BLaER1 (cell line): ENCODE results near the gene DIPK2A.

Source experiments
- H3K27ac ChIP-seq: shearing (Covaris generic); formaldehyde crosslinking; 2 replicates; pipeline ENCODE4 v1.8.1; 2022
- H3K27me3 ChIP-seq: shearing (Covaris generic); formaldehyde crosslinking; 2 replicates; pipeline ENCODE4 v1.8.1; 2022
- H3K36me3 ChIP-seq: shearing (Covaris generic); formaldehyde crosslinking; 2 replicates; pipeline ENCODE4 v1.8.1; 2022
- H3K4me1 ChIP-seq: shearing (Covaris generic); formaldehyde crosslinking; 2 replicates; pipeline ENCODE4 v1.8.1; 2022
- H3K4me2 ChIP-seq: shearing (Covaris generic); formaldehyde crosslinking; 2 replicates; pipeline ENCODE4 v1.8.1; 2022
- H3K4me3 ChIP-seq: shearing (Covaris generic); formaldehyde crosslinking; 2 replicates; pipeline ENCODE4 v1.8.1; 2022
- H3K9ac ChIP-seq: shearing (Covaris generic); formaldehyde crosslinking; 2 replicates; pipeline ENCODE4 v1.8.1; 2022
- H3K9me3 ChIP-seq: shearing (Covaris generic); formaldehyde crosslinking; 2 replicates; pipeline ENCODE4 v1.8.1; 2022
- H4K20me1 ChIP-seq: shearing (Covaris generic); formaldehyde crosslinking; 2 replicates; pipeline ENCODE4 v1.8.1; 2022
- Cebpa-rat ChIP-seq: shearing (Covaris generic); IDR thresholded peaks from 2 replicates; pipeline ENCODE4 v1.8.1; 2022

The DIPK2A gene

GRCh38 chr3:143974271-143975238, 2.9 kb downstream of the DIPK2A start:
- Histone ChIP-seq H3K36me3 (no peaks in the 10 kb centered on the region), H4K20me1 (peaks cover 65% of the 10 kb centered on the region), H3K9ac (peak overlapping the region; percentile 91), H3K9me3 (no peaks in the 10 kb centered on the region), H3K27ac (peak overlapping the region; percentile 92), H3K27me3 (no peaks in the 10 kb centered on the region), H3K4me3 (peak overlapping the region; percentile 95), H3K4me1 (peaks cover 50% of the 10 kb centered on the region), H3K4me2 (peak overlapping the region; percentile 85)
- TF ChIP-seq Cebpa-rat = no peak

DNA sequence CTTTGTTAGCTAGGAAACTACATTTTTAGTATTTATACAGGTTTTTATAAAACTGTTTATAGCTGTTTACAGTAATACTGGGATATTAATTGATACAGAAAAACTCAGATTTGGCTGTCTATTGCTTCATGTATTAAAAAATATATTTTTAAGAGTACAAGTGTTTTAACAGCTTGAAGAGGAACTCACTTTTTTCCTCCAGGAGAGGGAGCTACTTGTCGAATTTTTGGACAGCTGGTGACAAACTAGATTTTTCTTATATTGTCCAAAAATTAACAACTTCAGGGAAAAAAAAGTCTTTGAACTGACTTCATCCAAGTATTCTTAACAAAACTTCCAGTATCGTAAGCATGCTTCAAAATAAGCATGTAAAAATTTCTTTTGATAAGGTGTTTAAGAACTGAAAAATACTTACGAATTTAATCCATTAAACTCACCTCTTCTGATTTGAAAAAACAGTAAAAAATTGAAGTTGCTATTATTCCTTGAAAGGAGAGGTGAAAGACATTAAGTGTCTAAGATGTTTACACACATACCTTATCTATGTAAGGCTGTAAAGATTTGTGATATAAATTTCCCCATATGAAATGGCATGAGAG, 4.0 kb downstream of the DIPK2A start:
- H4K20me1 ChIP-seq = peaks cover 75% of the 10 kb centered on the region
- H3K9me3 ChIP-seq = no peaks in the 10 kb centered on the region
- H3K36me3 ChIP-seq = no peaks in the 10 kb centered on the region
- peak overlapping the region; percentile 85 for H3K4me2 ChIP-seq
- no peaks in the 10 kb centered on the region for H3K27me3 ChIP-seq
- H3K4me3 ChIP-seq = peak overlapping the region; percentile 95; the same call in 1 of the 2 replicates
- peak overlapping the region; percentile 91; the same call in 1 of the 2 replicates for H3K9ac ChIP-seq
- H3K27ac ChIP-seq = 0 out of 2 replicates have a peak overlapping the region, but pooled peaks have one; percentile 92
- peaks cover 41% of the 10 kb centered on the region for H3K4me1 ChIP-seq
- no peak for TF ChIP-seq Cebpa-rat

GRCh38 chr3:143977341-143978262, 6.0 kb downstream of the DIPK2A start:
- H4K20me1 ChIP-seq = peaks cover 83% of the 10 kb centered on the region
- peak overlapping the region; percentile 71 for H3K4me2 ChIP-seq
- H3K9ac ChIP-seq = no peak overlapping the region
- H3K27ac ChIP-seq = peak overlapping the region; percentile 35; the same call in 1 of the 2 replicates
- H3K4me1 ChIP-seq = peaks cover 41% of the 10 kb centered on the region
- peaks cover 13% of the 10 kb centered on the region; the same call in 1 of the 2 replicates for H3K36me3 ChIP-seq
- H3K27me3 ChIP-seq = no peaks in the 10 kb centered on the region
- TF ChIP-seq Cebpa-rat = no peak
- H3K4me3 ChIP-seq = no peak overlapping the region
- peaks cover 6% of the 10 kb centered on the region for H3K9me3 ChIP-seq

GRCh38 chr3:143978263-143978631, 6.6 kb downstream of the DIPK2A start:
- no peaks in the 10 kb centered on the region for H3K27me3 ChIP-seq
- no peak for TF ChIP-seq Cebpa-rat
- H4K20me1 ChIP-seq = peaks cover 77% of the 10 kb centered on the region
- no peak overlapping the region for H3K27ac ChIP-seq
- H3K9me3 ChIP-seq = peaks cover 13% of the 10 kb centered on the region
- H3K36me3 ChIP-seq = peaks cover 18% of the 10 kb centered on the region; the same call in 1 of the 2 replicates
- H3K9ac ChIP-seq = no peak overlapping the region
- H3K4me3 ChIP-seq = no peak overlapping the region
- peaks cover 41% of the 10 kb centered on the region for H3K4me1 ChIP-seq
- peak overlapping the region; percentile 71 for H3K4me2 ChIP-seq

DNA sequence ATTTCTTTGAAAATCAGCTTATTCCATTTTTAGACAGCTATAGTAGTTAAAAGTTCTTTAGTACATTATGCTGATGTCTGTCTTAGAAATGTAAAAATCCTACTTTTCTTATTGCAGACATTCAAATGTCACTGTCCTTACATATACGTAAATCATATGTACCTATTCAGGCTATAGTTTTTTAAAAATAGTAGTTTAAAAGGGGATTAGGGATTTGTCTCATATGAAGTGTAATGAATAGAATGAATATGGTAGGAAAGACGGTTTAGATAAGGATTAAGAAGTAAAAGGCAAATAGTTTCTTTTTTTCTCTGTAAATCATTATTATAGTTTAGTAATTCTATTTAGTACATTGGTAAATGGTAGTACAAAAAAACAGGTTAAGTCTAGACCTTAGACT, 7.4 kb downstream of the DIPK2A start:
- H4K20me1 ChIP-seq = peaks cover 74% of the 10 kb centered on the region
- no peak overlapping the region for H3K9ac ChIP-seq
- H3K27ac ChIP-seq = no peak overlapping the region
- H3K4me1 ChIP-seq = peaks cover 41% of the 10 kb centered on the region
- H3K27me3 ChIP-seq = no peaks in the 10 kb centered on the region
- H3K9me3 ChIP-seq = peaks cover 21% of the 10 kb centered on the region
- no peak for TF ChIP-seq Cebpa-rat
- peaks cover 18% of the 10 kb centered on the region; the same call in 1 of the 2 replicates for H3K36me3 ChIP-seq
- H3K4me3 ChIP-seq = no peak overlapping the region
- no peak overlapping the region for H3K4me2 ChIP-seq

GRCh38 chr3:143979813-143980212, 8.2 kb downstream of the DIPK2A start:
- Histone ChIP-seq H3K4me3 (no peak overlapping the region), H3K27ac (no peak overlapping the region), H3K9me3 (peaks cover 28% of the 10 kb centered on the region), H3K4me1 (peaks cover 33% of the 10 kb centered on the region), H4K20me1 (peaks cover 74% of the 10 kb centered on the region), H3K36me3 (peaks cover 22% of the 10 kb centered on the region; the same call in 1 of the 2 replicates), H3K9ac (no peak overlapping the region), H3K4me2 (no peak overlapping the region), H3K27me3 (no peaks in the 10 kb centered on the region)
- no peak for TF ChIP-seq Cebpa-rat

- H3K4me1 ChIP-seq = no peaks in the 10 kb centered on the region
- no peak overlapping the region for H3K4me3 ChIP-seq
- H3K36me3 ChIP-seq = peaks cover 68% of the 10 kb centered on the region
- H3K27ac ChIP-seq = no peak overlapping the region
- H3K9me3 ChIP-seq = peaks cover 28% of the 10 kb centered on the region
- H3K4me2 ChIP-seq = no peak overlapping the region
- no peak for TF ChIP-seq Cebpa-rat
- no peaks in the 10 kb centered on the region for H3K27me3 ChIP-seq
- peaks cover 75% of the 10 kb centered on the region for H4K20me1 ChIP-seq
- no peak overlapping the region for H3K9ac ChIP-seq
Observed at GRCh38 chr3:143988306-143988705, 16.7 kb downstream of the DIPK2A start.

- Histone ChIP-seq H4K20me1 (peaks cover 66% of the 10 kb centered on the region), H3K36me3 (peaks cover 73% of the 10 kb centered on the region), H3K27me3 (no peaks in the 10 kb centered on the region), H3K27ac (no peak overlapping the region), H3K4me2 (no peak overlapping the region), H3K4me1 (no peaks in the 10 kb centered on the region; the same call in 1 of the 2 replicates), H3K4me3 (no peak overlapping the region), H3K9ac (no peak overlapping the region), H3K9me3 (peaks cover 16% of the 10 kb centered on the region; the same call in 1 of the 2 replicates)
- no peak for TF ChIP-seq Cebpa-rat
Observed at GRCh38 chr3:143989461-143989860, 17.8 kb downstream of the DIPK2A start.

GRCh38 chr3:143991713-143992112, 20.1 kb downstream of the DIPK2A start:
- Histone ChIP-seq H3K4me2 (no peak overlapping the region), H3K4me1 (peaks cover 7% of the 10 kb centered on the region)

More at GRCh38 chr3:143991713-143992112, 20.1 kb downstream of the DIPK2A start:
- Histone ChIP-seq H3K9ac (no peak overlapping the region), H3K9me3 (0 out of 2 replicates have a peak, but pooled peaks cover 3% of the 10 kb centered on the region), H3K4me3 (no peak overlapping the region), H4K20me1 (peaks cover 47% of the 10 kb centered on the region), H3K36me3 (peaks cover 55% of the 10 kb centered on the region), H3K27me3 (no peaks in the 10 kb centered on the region), H3K27ac (no peak overlapping the region)
- TF ChIP-seq Cebpa-rat = no peak
